ENCODE measurements around the gene TPK1. TPM values are rescaled to one million over a fixed set of nuclear protein-coding genes. Genes with fewer than 3 reads are reported as not detected.

Gene TPK1
- polyA plus RNA-seq, 2 of the 4 experiments (the other 2 are of a cell fraction) = 1.4 to 2.5 TPM

GRCh38 chr7:144474363-144474762, 361.5 kb downstream of the TPK1 start:
- H3K27ac ChIP-seq = no peak overlapping the region
- ChIA-PET POLR2A (no interaction called here), CTCF (no interaction called here)
- no peak for ATAC-seq
- H3K4me2 ChIP-seq = no peak overlapping the region
- no peaks in the 10 kb centered on the region for H3K4me1 ChIP-seq
- H3K9me3 ChIP-seq = no peaks in the 10 kb centered on the region
- DNase-seq (ENCODE audit: low read depth in 1 of 2, low spot score in 1 of 2) = no peak
- no peak for FAIRE-seq
- WGBS (ENCODE audit: missing lambda C conversion rate) = 4% methylated on average over 1 of the region's 1 CpG
- TF ChIP-seq MAX (IDR thresholded peaks at IDR 0.05) = no peak
- no peak for TF ChIP-seq NFE2L2 (conservative IDR thresholded peaks at IDR 0.05; ENCODE audit: low read length)
- no peak for TF ChIP-seq CHD4 (IDR thresholded peaks at IDR 0.05; ENCODE audit: borderline replicate concordance)
- no peak for TF ChIP-seq ZFP36 (IDR thresholded peaks at IDR 0.05; ENCODE audit: borderline replicate concordance, partially characterized antibody)
- no peak for TF ChIP-seq CEBPB (IDR thresholded peaks at IDR 0.05)
- no peak for TF ChIP-seq HDAC2 (IDR thresholded peaks at IDR 0.05)
- no peak for TF ChIP-seq ZSCAN20 (CRISPR knock-in tag; IDR thresholded peaks at IDR 0.05)
- no peak for TF ChIP-seq HOXA7 (CRISPR knock-in tag; IDR thresholded peaks at IDR 0.05)
- TF ChIP-seq ATOH8 (CRISPR knock-in tag; IDR thresholded peaks at IDR 0.05; ENCODE audit: low read depth) = no peak
- TF ChIP-seq JUN (IDR thresholded peaks at IDR 0.05) = no peak
- no peak for TF ChIP-seq PBX3 (IDR thresholded peaks at IDR 0.05)
- TF ChIP-seq PHF8 (IDR thresholded peaks at IDR 0.05; ENCODE audit: borderline replicate concordance, low read depth) = no peak
- no peak for TF ChIP-seq JUNB (IDR thresholded peaks at IDR 0.05)
- H3K4me3 ChIP-seq = no peak overlapping the region

GRCh38 chr7:144473908-144474307, 361.9 kb downstream of the TPK1 start:
- no peak for ATAC-seq
- ChIA-PET CTCF (no interaction called here), POLR2A (no interaction called here)
- no peak for FAIRE-seq
- no peak overlapping the region for H3K27ac ChIP-seq
- WGBS (ENCODE audit: missing lambda C conversion rate) = 21% methylated on average over 1 of the region's 1 CpG
- TF ChIP-seq MAX (IDR thresholded peaks at IDR 0.05) (no peak), HDAC2 (IDR thresholded peaks at IDR 0.05) (no peak), ESRRA (IDR thresholded peaks at IDR 0.05; ENCODE audit: borderline replicate concordance, low read length) (no peak)
- no peak for DNase-seq (ENCODE audit: low read depth in 1 of 2, low spot score in 1 of 2)
- no peak overlapping the region for H3K4me2 ChIP-seq
- H3K4me3 ChIP-seq = no peak overlapping the region
- H3K9me3 ChIP-seq = no peaks in the 10 kb centered on the region
- no peaks in the 10 kb centered on the region for H3K4me1 ChIP-seq

GRCh38 chr7:144470078-144470477, 365.8 kb downstream of the TPK1 start:
- ATAC-seq = no peak
- ChIA-PET POLR2A (no interaction called here), CTCF (no interaction called here)
- Histone ChIP-seq H3K4me1 (no peaks in the 10 kb centered on the region), H3K4me2 (no peak overlapping the region), H3K9me3 (no peaks in the 10 kb centered on the region), H3K4me3 (no peak overlapping the region), H3K27ac (no peak overlapping the region)
- no peak for TF ChIP-seq HOXB13 (CRISPR knock-in tag; IDR thresholded peaks at IDR 0.05; ENCODE audit: low read depth)
- TF ChIP-seq MAX (IDR thresholded peaks at IDR 0.05) = no peak
- TF ChIP-seq CBX2 (IDR thresholded peaks at IDR 0.05; ENCODE audit: borderline replicate concordance, low read depth) = no peak
- TF ChIP-seq E2F6 (IDR thresholded peaks at IDR 0.05; ENCODE audit: borderline replicate concordance, low read depth) = no peak
- TF ChIP-seq MAFK (IDR thresholded peaks at IDR 0.05; ENCODE audit: partially characterized antibody) = no peak
- TF ChIP-seq NPAS2 (CRISPR knock-in tag; IDR thresholded peaks at IDR 0.05; ENCODE audit: borderline replicate concordance) = no peak
- TF ChIP-seq ATOH8 (CRISPR knock-in tag; IDR thresholded peaks at IDR 0.05; ENCODE audit: low read depth) = no peak
- TF ChIP-seq EHMT2 (IDR thresholded peaks at IDR 0.05; ENCODE audit: low read depth) = no peak
- no peak for TF ChIP-seq CHD2 (IDR thresholded peaks at IDR 0.05; ENCODE audit: low read length, partially characterized antibody)
- TF ChIP-seq ZSCAN20 (CRISPR knock-in tag; IDR thresholded peaks at IDR 0.05) = no peak
- no peak for TF ChIP-seq BCL3 (IDR thresholded peaks at IDR 0.05)
- TF ChIP-seq HDAC2 (IDR thresholded peaks at IDR 0.05) = no peak
- TF ChIP-seq MYC (IDR thresholded peaks at IDR 0.05; ENCODE audit: borderline replicate concordance, low read length) = no peak
- TF ChIP-seq RCOR1 (IDR thresholded peaks at IDR 0.05; ENCODE audit: low read depth, low read length) = no peak
- no peak for TF ChIP-seq POLR2A (IDR thresholded peaks at IDR 0.05; ENCODE audit: low read length)
- no peak for TF ChIP-seq MAZ (IDR thresholded peaks at IDR 0.05; ENCODE audit: borderline replicate concordance, low read depth, low read length)
- DNase-seq (ENCODE audit: low read depth in 1 of 2, low spot score in 1 of 2) = no peak
- no peak for FAIRE-seq
